Renal cortical epithelial cell (primary cell): Measurements from ENCODE around the gene CHRM4. TPM values are rescaled to one million over a fixed set of nuclear protein-coding genes. Genes with fewer than 3 reads are reported as not detected.

Experiments
- DNase-seq: peaks from one replicate; pipeline ENCODE4 v3.0.0-alpha.2; 2011; ENCODE audit warnings: low read depth
- total RNA-seq: library from RNA; depleted of rRNA; stranded (reverse); fragments of >200 nt; gene quantifications from 2 replicates; pipeline ENCODE4 v1.2.3, GENCODE V29; 2014

CHRM4 gene
- total RNA-seq, 1 donor from 2014 or later: not detected

GRCh38 chr11:46402957-46403902 is 11.7 kb upstream of the CHRM4 start:
- DNase-seq: no peak

GRCh38 chr11:46397526-46397925 is 6.0 kb upstream of the CHRM4 start:
- no peak for DNase-seq

GRCh38 chr11:46393759-46394158 is 2.2 kb upstream of the CHRM4 start:
- DNase-seq: no peak

- DNase-seq: no peak
These were observed 1.6 kb upstream of the CHRM4 start for GRCh38 chr11:46393231-46393616.

- peak; percentile 32 for DNase-seq
These were observed 1.1 kb upstream of the CHRM4 start for GRCh38 chr11:46392421-46393230.

GRCh38 chr11:46391186-46391577 is 394 bp downstream of the CHRM4 start:
- no peak for DNase-seq

- no peak for DNase-seq
These were observed 1.0 kb downstream of the CHRM4 start for GRCh38 chr11:46390331-46391171.

GRCh38 chr11:46389450-46390330 is 1.9 kb downstream of the CHRM4 start:
- no peak for DNase-seq

GRCh38 chr11:46388619-46389449 is 2.7 kb downstream of the CHRM4 start:
- no peak for DNase-seq

GRCh38 chr11:46387919-46388618 is 3.5 kb downstream of the CHRM4 start:
- no peak for DNase-seq

- DNase-seq: no peak
These were observed 4.1 kb downstream of the CHRM4 start for GRCh38 chr11:46387456-46387855.

GRCh38 chr11:46386674-46387073 is 4.9 kb downstream of the CHRM4 start:
- DNase-seq: peak; percentile 15

- DNase-seq: no peak
These were observed 5.5 kb downstream of the CHRM4 start for GRCh38 chr11:46386005-46386578.

- no peak for DNase-seq
These were observed 6.2 kb downstream of the CHRM4 start for GRCh38 chr11:46385169-46386004.

GRCh38 chr11:46383974-46384701 is 7.4 kb downstream of the CHRM4 start:
- no peak for DNase-seq

- DNase-seq: no peak
These were observed 8.2 kb downstream of the CHRM4 start for GRCh38 chr11:46383404-46383758.

GRCh38 chr11:46382646-46383403 is 8.8 kb downstream of the CHRM4 start:
- DNase-seq: no peak
